HG03558 (cell line): ENCODE results near the gene OAS1.

Experiments used
- ATAC-seq: cut with Tn5 transposase; IDR thresholded peaks from one replicate; pipeline ENCODE4 v1.9.1; 2021; ENCODE audit warnings: moderate number of reproducible peaks; ENCODE audit not compliant: unreplicated experiment; ENCODE audit errors: extremely low read depth

Gene OAS1

GRCh38 chr12:112906712-112907414, at the start of gene OAS1:
Gene OAS1, plus strand, starts transcription at chr12:112906962. Its CDS starts 78 bp downstream, at chr12:112907040.
- peak; percentile 56 for ATAC-seq

DNA sequence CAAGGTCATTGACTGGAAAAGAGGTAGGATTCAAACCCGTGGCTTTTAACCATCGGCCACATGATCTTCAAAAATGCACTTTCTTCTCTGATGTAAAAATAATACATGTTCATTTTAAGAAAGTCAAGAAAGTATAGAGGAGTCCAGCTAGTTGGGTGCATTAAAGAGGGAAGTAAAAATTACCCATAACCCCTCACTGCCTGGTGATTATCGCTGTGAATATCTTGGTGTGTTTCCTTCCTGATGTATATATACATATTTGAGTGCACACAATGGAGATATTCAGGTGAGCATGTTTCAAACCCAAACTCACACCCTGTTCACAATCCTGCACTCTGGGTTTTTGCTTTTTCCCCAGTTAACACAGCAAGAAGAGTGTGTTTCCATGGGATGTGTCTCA, 47.5 kb upstream of the OAS1 start:
- no peak for ATAC-seq

GRCh38 chr12:112860181-112860580, 46.6 kb upstream of the OAS1 start:
- no peak for ATAC-seq

- ATAC-seq = no peak
Measured at GRCh38 chr12:112861284-112861683, 45.5 kb upstream of the OAS1 start.

GRCh38 chr12:112862636-112863290, 44.0 kb upstream of the OAS1 start:
- ATAC-seq = no peak

DNA sequence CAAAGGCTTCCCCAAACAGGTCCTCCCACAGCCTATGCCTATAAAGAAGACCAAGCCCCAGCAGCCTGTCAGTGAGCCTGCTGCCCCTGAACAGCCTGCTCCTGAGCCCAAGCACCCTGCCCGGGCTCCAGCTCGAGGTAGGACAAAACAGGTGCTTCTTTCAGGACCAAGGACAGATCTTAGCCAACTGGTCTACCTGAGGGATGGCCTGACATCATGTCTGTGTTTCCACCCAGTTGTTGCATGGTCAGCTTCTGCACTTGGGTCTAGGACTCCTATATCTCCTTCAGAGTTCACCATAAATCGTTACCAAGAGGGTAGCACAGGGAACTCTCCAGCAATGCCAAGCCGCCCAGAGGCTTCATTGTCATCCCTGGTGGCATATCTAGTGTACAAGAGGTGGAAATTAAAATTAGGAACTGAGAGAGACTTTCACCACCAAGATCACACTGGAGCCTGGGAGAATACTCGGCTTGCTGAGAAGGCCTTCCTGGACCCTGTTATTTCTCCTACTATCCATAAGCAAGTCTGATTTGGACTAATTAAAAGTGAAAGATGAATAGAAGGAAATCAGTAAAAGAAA, 38.2 kb upstream of the OAS1 start:
- ATAC-seq = no peak

DNA sequence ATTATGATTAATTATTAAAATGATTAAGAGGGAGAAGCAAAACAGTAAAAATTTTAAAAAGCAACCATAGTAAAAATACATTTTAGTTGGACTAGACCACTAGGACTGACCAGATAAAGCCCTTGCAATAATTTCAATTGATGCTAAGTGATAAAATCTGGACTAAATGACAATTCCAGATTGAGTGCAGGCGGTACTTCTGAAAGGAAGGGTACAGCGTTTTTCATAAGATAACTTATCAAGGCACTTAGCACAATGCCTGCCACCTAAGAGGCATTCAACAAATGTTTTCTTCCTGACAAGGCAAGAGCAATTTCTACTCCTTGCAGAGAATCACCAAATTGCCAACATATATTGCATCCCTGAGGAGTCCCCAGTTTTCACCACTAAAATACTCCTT, 37.7 kb upstream of the OAS1 start:
- no peak for ATAC-seq

GRCh38 chr12:112869778-112870177, 37.0 kb upstream of the OAS1 start:
- ATAC-seq = no peak

- ATAC-seq = no peak
Measured at GRCh38 chr12:112870267-112870980, 36.3 kb upstream of the OAS1 start.

GRCh38 chr12:112875608-112876007, 31.2 kb upstream of the OAS1 start:
- no peak for ATAC-seq

DNA sequence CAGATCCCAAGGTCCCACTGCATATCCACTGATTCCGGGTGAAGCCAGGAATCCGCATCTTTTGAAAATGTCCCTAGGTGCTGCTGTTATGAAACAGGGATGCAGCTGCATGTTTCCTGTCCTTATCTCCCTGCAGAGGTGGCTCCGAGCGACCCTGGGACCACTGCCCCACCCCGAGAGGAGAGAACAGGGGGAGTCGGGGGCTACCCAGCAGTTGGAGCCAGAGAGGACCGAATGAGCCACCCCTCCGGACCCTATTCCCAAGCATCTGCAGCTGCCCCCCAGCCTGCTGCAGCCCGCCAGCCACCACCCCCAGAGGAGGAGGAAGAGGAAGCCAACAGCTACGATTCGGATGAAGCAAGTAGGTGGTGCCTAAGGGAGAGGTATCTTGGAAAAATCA, 30.3 kb upstream of the OAS1 start:
- ATAC-seq = no peak

GRCh38 chr12:112877006-112877405, 29.8 kb upstream of the OAS1 start:
- no peak for ATAC-seq

DNA sequence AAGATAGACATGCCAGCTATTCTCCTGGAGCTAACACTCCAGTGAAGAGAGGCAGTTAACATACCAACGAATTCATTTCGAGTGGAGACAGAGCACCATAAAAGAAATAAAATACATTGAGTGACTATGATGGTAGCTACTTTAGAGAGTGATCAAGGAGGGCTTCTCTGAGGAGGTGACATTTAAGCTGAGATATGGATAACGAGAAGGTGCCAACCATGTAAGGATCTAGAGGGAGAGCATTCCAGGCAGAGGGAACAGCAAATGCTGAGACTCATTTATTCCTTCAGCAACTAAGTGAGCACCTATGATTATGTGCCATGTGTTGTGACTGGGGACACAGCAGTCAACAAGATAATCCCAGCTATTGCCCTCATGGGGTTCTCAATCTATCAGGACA, 28.3 kb upstream of the OAS1 start:
- no peak for ATAC-seq

GRCh38 chr12:112879191-112879705, 27.5 kb upstream of the OAS1 start:
- no peak for ATAC-seq

- no peak for ATAC-seq
Measured at GRCh38 chr12:112881602-112882001, 25.2 kb upstream of the OAS1 start.

DNA sequence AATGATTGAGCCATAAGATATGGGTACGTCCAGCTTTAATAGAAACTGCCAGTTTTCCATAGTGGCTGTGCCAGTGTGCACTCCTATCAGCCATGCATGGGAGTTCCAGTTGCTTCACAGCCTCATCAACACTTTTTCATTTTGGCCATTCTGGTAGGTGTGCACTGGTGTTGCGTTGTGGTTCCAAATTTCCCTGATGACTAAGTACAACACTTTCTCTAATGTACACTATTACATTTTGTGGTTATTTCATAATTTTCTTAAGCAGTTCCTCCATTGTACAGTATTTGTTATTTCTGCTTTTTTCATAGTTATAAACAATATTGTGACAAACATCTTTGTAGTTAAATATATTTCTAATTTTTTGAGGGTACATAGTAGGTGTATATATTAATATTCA, 21.5 kb upstream of the OAS1 start:
- ATAC-seq = no peak

GRCh38 chr12:112887550-112887949, 19.2 kb upstream of the OAS1 start:
- no peak for ATAC-seq

- ATAC-seq = no peak
Measured at GRCh38 chr12:112891093-112892024, 15.4 kb upstream of the OAS1 start.

DNA sequence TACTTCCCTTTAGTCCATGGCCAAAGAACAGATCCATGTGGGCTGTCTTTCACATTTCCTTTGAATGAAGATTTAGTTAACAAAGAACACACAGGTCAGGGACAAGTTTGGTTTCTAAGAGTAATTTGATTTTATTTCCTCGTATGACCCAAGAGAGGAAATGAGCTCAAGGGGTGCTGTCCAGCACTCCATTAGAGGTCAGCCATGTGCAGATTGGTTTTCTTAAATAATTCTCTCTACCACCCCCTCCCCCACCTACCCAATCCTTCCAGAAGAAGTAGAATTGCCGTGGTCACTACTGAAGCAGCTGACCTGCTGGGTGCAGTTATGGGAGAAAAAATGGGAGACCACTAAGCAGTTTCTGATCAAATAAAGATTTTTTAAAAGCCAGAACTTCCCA, 13.9 kb upstream of the OAS1 start:
- ATAC-seq = no peak

GRCh38 chr12:112894128-112894527, 12.6 kb upstream of the OAS1 start:
- no peak for ATAC-seq
